Cardiac fibroblast (primary cell): ENCODE measurements around the gene CCDC14.

ENCODE experiments used
- DNase-seq, 2 donors: peaks; one replicate each; pipeline versions ENCODE4 v3.0.0 to v3.0.0-alpha.2; 2010; ENCODE audit warnings: low read depth in 2 of 2
- H3K4me3 ChIP-seq, 2 donors: replicated peaks in 1 of 2; 1 replicate in 1 of 2; 2 replicates in 1 of 2; pipeline ENCODE4 v1.5.1; 2011; ENCODE audit warnings: low read depth in 2 of 2, low read length in 2 of 2, mild to moderate bottlenecking in 2 of 2, moderate library complexity in 1 of 2
- CTCF ChIP-seq: IDR thresholded peaks from one replicate; pipeline ENCODE4 v1.5.1; 2011; ENCODE audit warnings: low read depth, mild to moderate bottlenecking, low read length, inconsistent platforms

The CCDC14 gene

GRCh38 chr3:123869165-123869564 lies 91.9 kb downstream of the CCDC14 start:
- DNase-seq = no peak
- no peak for TF ChIP-seq CTCF
- no peak overlapping the region for H3K4me3 ChIP-seq

DNA sequence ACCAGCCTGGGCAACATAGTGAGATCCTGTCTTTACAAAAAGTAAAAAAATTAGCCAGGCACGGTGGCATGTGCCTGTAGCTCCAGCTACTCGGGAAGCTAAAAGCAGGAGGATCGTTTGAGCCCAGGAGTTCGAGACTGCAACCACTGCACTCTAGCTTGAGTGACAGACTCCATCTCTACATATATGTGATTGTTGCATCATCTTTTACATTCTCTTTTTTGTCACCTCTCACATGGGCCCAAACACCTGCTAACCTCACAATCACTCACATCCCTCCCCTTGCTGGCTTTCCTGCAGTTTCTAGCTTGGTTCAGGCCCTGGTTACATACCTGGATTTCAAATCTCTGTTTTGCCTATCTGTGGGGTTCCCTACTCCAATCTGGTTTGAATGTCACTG lies 96.3 kb downstream of the CCDC14 start:
- no peak for TF ChIP-seq CTCF
- no peak for DNase-seq
- no peak overlapping the region for H3K4me3 ChIP-seq
